ENCODE measurements around the gene CYSRT1.

CYSRT1 gene, protein sequence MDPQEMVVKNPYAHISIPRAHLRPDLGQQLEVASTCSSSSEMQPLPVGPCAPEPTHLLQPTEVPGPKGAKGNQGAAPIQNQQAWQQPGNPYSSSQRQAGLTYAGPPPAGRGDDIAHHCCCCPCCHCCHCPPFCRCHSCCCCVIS
- total RNA-seq: 0 to 0.54 (median 0.13) reads per million in 18 experiments

GRCh38 chr9:137224830-137225694 lies at the start of gene CYSRT1:
CYSRT1 (plus strand) TSS chr9:137225174; CDS start chr9:137225622, 448 bp downstream.
- DNase-seq: peak in 1 of 2 donors; percentile 13

- no peak for DNase-seq
Observed at GRCh38 chr9:137175345-137175961, 49.5 kb upstream of the CYSRT1 start.

GRCh38 chr9:137176302-137177182 lies 48.4 kb upstream of the CYSRT1 start:
- DNase-seq: peak; percentile 20 to 21

- DNase-seq: no peak
Observed at GRCh38 chr9:137178201-137178938, 46.6 kb upstream of the CYSRT1 start.

DNA sequence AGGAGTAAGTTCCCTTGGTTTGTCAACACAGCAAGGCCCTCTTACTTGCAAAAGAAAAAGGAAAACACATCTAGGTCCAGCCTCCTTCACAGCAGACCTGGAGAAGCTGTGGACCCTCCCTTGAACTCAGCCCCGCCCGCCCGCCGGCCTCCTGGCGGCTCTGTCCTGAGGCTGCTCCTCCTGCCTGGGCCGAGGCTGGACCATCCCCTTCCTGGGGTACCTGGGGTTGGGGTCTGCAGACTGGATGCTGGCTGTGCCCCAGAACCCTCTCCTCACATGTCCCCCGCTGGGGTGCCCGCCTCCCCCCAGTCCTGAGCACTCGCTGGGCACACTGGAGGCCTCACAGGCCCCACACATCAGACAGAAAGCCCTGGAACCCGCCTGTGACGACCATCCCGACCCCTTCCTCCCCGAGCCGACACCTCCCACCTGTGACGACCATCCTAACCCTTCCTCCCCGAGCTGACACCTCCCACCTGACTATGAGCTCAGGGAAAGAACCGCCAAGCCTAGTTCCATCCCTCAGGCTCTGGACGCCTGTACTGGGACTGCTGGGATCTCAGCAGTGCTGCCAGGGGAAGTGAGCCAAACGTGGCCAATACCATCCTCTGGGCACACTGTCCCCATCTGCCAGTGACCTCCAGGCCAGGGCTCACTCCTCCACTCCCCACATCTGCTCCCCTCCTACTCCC lies 45.9 kb upstream of the CYSRT1 start:
- no peak for DNase-seq

DNA sequence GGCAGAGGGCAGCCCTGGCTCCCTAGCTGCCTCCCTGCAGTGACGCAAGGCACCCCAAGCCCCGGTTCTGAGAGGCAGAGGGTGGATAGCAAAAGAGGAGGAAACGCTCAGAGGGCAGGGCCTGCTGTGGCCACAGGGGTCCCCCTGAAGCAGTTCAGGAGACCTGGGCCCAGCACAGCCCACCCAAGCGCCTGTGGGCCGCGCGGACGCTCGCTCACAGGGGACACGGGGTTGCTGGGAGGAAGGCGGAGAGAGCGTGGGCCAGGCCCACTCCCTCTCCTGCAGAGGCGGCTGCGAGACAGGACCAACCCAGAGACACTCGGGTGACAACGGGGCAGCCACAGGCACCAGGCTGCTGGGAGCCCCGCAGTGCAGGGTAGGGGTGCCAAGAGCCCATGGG lies 45.2 kb upstream of the CYSRT1 start:
- DNase-seq: no peak

GRCh38 chr9:137180491-137180890 lies 44.5 kb upstream of the CYSRT1 start:
- DNase-seq: no peak

- no peak for DNase-seq
Observed at GRCh38 chr9:137181680-137182079, 43.3 kb upstream of the CYSRT1 start.

DNA sequence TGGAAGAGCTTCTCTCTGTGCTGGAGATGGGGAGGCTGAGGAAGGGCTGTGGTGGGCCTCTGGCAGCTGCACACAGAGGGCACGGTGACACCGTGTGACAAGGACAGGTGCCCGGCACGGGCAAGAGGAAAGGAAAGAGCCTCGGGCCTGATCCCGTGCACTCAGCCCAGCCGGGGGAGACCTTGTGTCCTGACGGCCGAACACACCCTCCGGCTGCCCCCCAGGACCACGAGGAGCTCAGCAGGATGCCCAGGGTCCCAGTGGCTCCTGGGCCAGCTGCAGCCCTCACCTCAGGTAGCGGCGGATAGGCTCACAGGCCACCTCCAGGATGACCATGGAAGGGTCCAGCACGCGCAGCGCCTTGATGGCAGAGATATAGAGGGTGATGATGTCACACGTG lies 42.1 kb upstream of the CYSRT1 start:
- no peak for DNase-seq

DNA sequence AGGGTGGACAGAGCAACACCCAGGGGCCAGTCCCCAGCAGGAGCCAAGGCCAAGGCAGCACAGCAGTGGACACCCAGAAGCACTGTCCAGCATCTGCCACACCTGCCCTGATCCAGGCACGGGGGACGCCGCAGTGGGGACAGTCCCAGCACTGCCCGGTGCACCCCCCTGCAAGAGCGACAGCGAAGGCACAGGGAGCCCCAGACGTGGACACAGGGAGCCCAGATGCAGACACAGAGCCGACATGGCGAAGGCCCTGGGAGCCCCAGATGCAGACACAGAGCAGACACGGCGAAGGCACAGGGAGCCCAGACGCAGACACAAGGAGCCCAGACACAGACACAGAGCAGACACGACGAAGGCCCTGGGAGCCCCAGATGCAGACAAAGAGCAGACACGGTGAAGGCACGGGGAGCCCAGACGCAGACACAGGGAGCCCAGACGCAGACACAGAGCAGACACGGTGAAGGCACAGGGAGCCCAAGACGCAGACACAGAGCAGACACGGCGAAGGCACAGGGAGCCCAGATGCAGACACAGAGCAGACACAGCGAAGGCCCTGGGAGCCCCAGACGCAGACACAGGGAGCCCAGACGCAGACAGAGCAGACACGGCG lies 40.9 kb upstream of the CYSRT1 start:
- DNase-seq: no peak

DNA sequence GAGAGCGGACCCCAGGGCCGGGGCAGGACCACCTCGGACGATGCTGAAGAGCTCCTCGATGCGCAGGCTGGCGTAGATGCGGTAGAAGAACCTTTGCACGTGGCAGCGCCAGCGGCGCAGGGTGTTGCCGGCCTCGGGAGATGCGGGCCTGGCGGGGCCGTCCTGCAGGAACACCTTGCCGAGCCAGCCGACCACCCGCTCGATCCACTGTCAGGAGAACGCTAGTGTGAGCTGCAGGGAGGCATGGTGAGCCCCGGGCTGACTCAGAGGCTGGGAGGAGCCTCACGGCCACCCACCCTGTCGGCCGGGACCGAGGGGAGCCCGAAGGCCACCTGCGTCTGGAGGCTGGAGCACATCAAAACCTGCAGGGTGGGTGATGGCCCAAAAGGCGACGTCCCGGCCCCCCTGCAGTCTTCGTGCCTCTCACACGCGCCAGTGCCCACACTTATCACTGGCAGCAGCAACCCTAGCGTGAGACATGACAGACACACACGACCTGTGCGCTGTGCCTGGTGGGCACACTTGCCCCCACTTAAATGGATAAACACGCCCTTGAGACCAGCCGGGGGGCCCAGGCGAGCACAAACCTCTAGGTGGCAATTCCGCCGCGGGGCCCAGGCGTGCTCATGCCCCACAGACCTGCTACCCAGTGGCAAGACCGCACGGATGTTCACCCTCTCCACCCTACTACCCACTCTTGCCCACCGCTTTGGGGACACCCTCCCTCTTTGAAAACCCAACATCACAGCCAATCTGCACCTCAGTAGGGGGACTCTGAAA lies 39.9 kb upstream of the CYSRT1 start:
- no peak for DNase-seq

GRCh38 chr9:137185921-137186320 lies 39.1 kb upstream of the CYSRT1 start:
- DNase-seq: no peak

GRCh38 chr9:137186385-137186784 lies 38.6 kb upstream of the CYSRT1 start:
- no peak for DNase-seq

DNA sequence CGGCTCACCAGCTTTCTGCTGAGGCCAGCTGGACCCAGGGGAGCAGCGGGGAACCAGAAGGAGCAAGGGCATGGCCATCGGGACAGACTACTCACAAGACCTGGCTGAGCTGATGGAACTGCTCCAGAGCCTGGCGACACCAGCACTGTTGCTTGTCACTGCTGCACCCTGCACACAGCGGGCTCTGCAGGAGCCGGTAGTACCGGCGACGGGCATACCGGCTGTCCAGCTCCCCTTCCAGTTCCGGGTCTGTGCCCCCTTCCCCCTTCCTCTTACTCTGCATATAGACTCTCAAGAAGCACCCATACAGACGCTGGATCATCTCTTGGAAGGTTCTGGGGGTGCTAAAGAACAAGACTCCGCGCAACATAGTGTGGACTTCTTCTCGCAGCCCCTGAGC lies 37.6 kb upstream of the CYSRT1 start:
- DNase-seq: no peak

DNA sequence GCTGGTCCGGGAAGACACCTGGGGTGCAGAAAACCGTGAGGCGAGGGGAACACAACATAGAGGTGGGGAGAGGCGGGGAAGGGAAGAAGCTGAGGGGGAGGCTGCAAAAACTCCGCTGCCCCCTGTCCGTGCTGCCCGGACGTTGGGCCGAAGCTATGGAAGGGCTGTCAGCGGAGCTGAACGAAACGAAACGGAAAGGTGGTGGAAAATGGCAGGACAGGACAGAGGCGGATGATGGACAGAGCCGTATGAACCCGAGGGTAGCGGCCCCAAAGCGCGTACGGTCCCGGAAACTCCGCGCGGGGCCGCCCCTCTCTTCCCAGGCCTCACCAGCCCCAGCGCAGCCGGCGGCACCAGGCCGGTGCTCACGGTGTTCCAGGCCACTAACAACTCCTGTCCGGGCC lies 36.9 kb upstream of the CYSRT1 start:
- DNase-seq: no peak

GRCh38 chr9:137188490-137189296 lies 36.3 kb upstream of the CYSRT1 start, which contains the start of the genes ANAPC2 and SSNA1:
ANAPC2 (minus strand) TSS chr9:137188560; CDS start chr9:137188532, 28 bp downstream.
SSNA1 (plus strand) TSS chr9:137188676; CDS start chr9:137188727, 51 bp downstream.
- peak; percentile 94 to 96 for DNase-seq

- DNase-seq: no peak
Observed at GRCh38 chr9:137189297-137190295, 35.4 kb upstream of the CYSRT1 start.
